ENCODE results near the gene PALLD.

PALLD gene

GRCh38 chr4:168630445-168631187 lies 133.8 kb downstream of the PALLD start:
- DNase-seq = no peak

GRCh38 chr4:168631241-168632162 lies 134.7 kb downstream of the PALLD start:
- no peak for DNase-seq

GRCh38 chr4:168632301-168632725 lies 135.5 kb downstream of the PALLD start:
- DNase-seq = no peak

- DNase-seq = no peak
These were observed 136.2 kb downstream of the PALLD start for GRCh38 chr4:168633064-168633463.

- DNase-seq = no peak
These were observed 136.6 kb downstream of the PALLD start for GRCh38 chr4:168633496-168633895.

GRCh38 chr4:168634276-168634802 lies 137.5 kb downstream of the PALLD start:
- no peak for DNase-seq

GRCh38 chr4:168636040-168636439 lies 139.2 kb downstream of the PALLD start:
- DNase-seq = no peak

- DNase-seq = no peak
These were observed 139.8 kb downstream of the PALLD start for GRCh38 chr4:168636506-168637196.

- no peak for DNase-seq
These were observed 141.3 kb downstream of the PALLD start for GRCh38 chr4:168637872-168638756.

- no peak for DNase-seq
These were observed 143.1 kb downstream of the PALLD start for GRCh38 chr4:168639914-168640313.

GRCh38 chr4:168641811-168642140 lies 144.9 kb downstream of the PALLD start:
- DNase-seq = no peak

- no peak for DNase-seq
These were observed 145.7 kb downstream of the PALLD start for GRCh38 chr4:168642591-168642990.

- DNase-seq = no peak
These were observed 146.4 kb downstream of the PALLD start for GRCh38 chr4:168643111-168643795.

GRCh38 chr4:168643796-168644159 lies 146.9 kb downstream of the PALLD start:
- DNase-seq = no peak

GRCh38 chr4:168646001-168646768 lies 149.3 kb downstream of the PALLD start:
- no peak for DNase-seq

GRCh38 chr4:168647646-168648375 lies 151.0 kb downstream of the PALLD start:
- no peak for DNase-seq

- DNase-seq = no peak
These were observed 151.6 kb downstream of the PALLD start for GRCh38 chr4:168648494-168648893.

- DNase-seq = no peak
These were observed 152.1 kb downstream of the PALLD start for GRCh38 chr4:168648929-168649328.

- no peak for DNase-seq
These were observed 154.5 kb downstream of the PALLD start for GRCh38 chr4:168651374-168651773.

GRCh38 chr4:168651864-168652263 lies 155.0 kb downstream of the PALLD start:
- DNase-seq = no peak
